Ovary (tissue), 3 donors: ENCODE measurements around the gene LPCAT1.

Source experiments
- CTCF ChIP-seq, 3 donors: fragments of 450-650 bp in 2 of 3; fragments of 200-600 bp in 1 of 3; IDR thresholded peaks; one replicate each; pipeline versions ENCODE4 v1.5.1 to v1.8.0; 2016 to 2022; ENCODE audit warnings: antibody characterized with exemption in 3 of 3, mild to moderate bottlenecking in 1 of 3
- EP300 ChIP-seq: sonication (generic); formaldehyde crosslinking; IDR thresholded peaks from one replicate; pipeline ENCODE4 v1.6.1; 2017; ENCODE audit warnings: antibody characterized with exemption
- POLR2A ChIP-seq: fragments of 450-650 bp; IDR thresholded peaks from one replicate; pipeline ENCODE4 v1.6.1; 2017; ENCODE audit warnings: antibody characterized with exemption, mild to moderate bottlenecking, moderate library complexity
- donor health status: DM: no; HTN: no; CAD: no.

- TF ChIP-seq EP300 (no peak), CTCF (IDR thresholded peaks at IDR 0.05) (no peak), POLR2A (no peak)
Observed at GRCh38 chr5:1515311-1515920, 8.3 kb downstream of the LPCAT1 start.
